Endometrial microvascular endothelial cells (primary cell): ENCODE measurements around the gene ADARB2. TPM values are rescaled to one million over a fixed set of nuclear protein-coding genes. Genes with fewer than 3 reads are reported as not detected.

Source experiments
- in situ Hi-C: cut with HindIII; loops from 2 replicates; pipeline ENCODE4 v1.10.0; 2017; ENCODE audit warnings: low sequenced_read_pairs, low pct_unique_long_range_greater_than_20kb; ENCODE audit errors: inconsistent ontology term
- total RNA-seq: library from RNA; depleted of rRNA; stranded (reverse); fragments of >200 nt; gene quantifications from one replicate; pipeline ENCODE4 v1.2.3, GENCODE V29; 2015; ENCODE audit errors: inconsistent ontology term

ADARB2 gene
- total RNA-seq, 1 donor from 2014 or later, result not detected

GRCh38 chr10:1217661-1218060, 519.7 kb downstream of the ADARB2 start:
- in situ Hi-C loops, result no loop called here

GRCh38 chr10:1217237-1217587, 520.1 kb downstream of the ADARB2 start:
- in situ Hi-C loops, result no loop called here

GRCh38 chr10:1216574-1217236, 520.6 kb downstream of the ADARB2 start:
- in situ Hi-C loops, result no loop called here

- in situ Hi-C loops, result no loop called here
Measured at GRCh38 chr10:1215862-1216573, 521.3 kb downstream of the ADARB2 start.

GRCh38 chr10:1214882-1215540, 522.3 kb downstream of the ADARB2 start:
- in situ Hi-C loops, result no loop called here

- in situ Hi-C loops, result no loop called here
Measured at GRCh38 chr10:1214071-1214675, 523.2 kb downstream of the ADARB2 start.

GRCh38 chr10:1213252-1214070, 523.9 kb downstream of the ADARB2 start:
- in situ Hi-C loops, result no loop called here

GRCh38 chr10:1212571-1213141, 524.7 kb downstream of the ADARB2 start:
- in situ Hi-C loops, result no loop called here

GRCh38 chr10:1211844-1212570, 525.3 kb downstream of the ADARB2 start:
- in situ Hi-C loops, result no loop called here

- in situ Hi-C loops, result no loop called here
Measured at GRCh38 chr10:1210667-1211066, 526.7 kb downstream of the ADARB2 start.

- in situ Hi-C loops, result no loop called here
Measured at GRCh38 chr10:1209355-1209979, 527.9 kb downstream of the ADARB2 start.

- in situ Hi-C loops, result no loop called here
Measured at GRCh38 chr10:1208366-1209311, 528.7 kb downstream of the ADARB2 start.

- in situ Hi-C loops, result no loop called here
Measured at GRCh38 chr10:1206601-1207000, 530.7 kb downstream of the ADARB2 start.

GRCh38 chr10:1206101-1206500, 531.2 kb downstream of the ADARB2 start:
- in situ Hi-C loops, result no loop called here

- in situ Hi-C loops, result no loop called here
Measured at GRCh38 chr10:1205450-1206030, 531.8 kb downstream of the ADARB2 start.
